ENCODE results near the gene DISC1.

- no peak for TF ChIP-seq FOXM1 (IDR thresholded peaks at IDR 0.05; ENCODE audit: borderline replicate concordance)
- TF ChIP-seq TARDBP (IDR thresholded peaks at IDR 0.05) = no peak
- no peak for TF ChIP-seq SUZ12 (IDR thresholded peaks at IDR 0.05)
- TF ChIP-seq L3MBTL2 (conservative IDR thresholded peaks at IDR 0.05) = no peak
- TF ChIP-seq ELF4 (IDR thresholded peaks at IDR 0.05) = no peak
- TF ChIP-seq LEF1 (IDR thresholded peaks at IDR 0.05; ENCODE audit: borderline replicate concordance) = no peak
Observed at GRCh38 chr1:231743966-231744365, 117.4 kb downstream of the DISC1 start.
